HUES64 (cell line): Measurements from ENCODE around the gene RAB44.

Source experiments
- H3K27ac ChIP-seq: 2 replicates; pipeline ENCODE4 v1.7.0; 2013; ENCODE audit warnings: low read depth, low read length, inconsistent platforms
- H3K27me3 ChIP-seq: 2 replicates; pipeline ENCODE4 v1.6.1; 2013; ENCODE audit warnings: mild to moderate bottlenecking, low read length; ENCODE audit not compliant: insufficient read depth
- H3K36me3 ChIP-seq: 2 replicates; pipeline ENCODE4 v1.6.1; 2013; ENCODE audit warnings: mild to moderate bottlenecking, low read length; ENCODE audit not compliant: insufficient read depth
- H3K4me1 ChIP-seq: 2 replicates; pipeline ENCODE4 v1.6.1; 2013; ENCODE audit warnings: mild to moderate bottlenecking, low read length, moderate library complexity; ENCODE audit not compliant: insufficient read depth
- H3K4me3 ChIP-seq: 2 replicates; pipeline ENCODE4 v1.5.1; 2013; ENCODE audit warnings: mild to moderate bottlenecking, low read length, moderate library complexity
- H3K9ac ChIP-seq: 2 replicates; pipeline ENCODE4 v1.6.1; 2013; ENCODE audit warnings: mild to moderate bottlenecking, low read depth, low read length
- H3K9me3 ChIP-seq: 2 replicates; pipeline ENCODE4 v1.6.1; 2013; ENCODE audit warnings: low read depth, low read length; ENCODE audit not compliant: insufficient read depth
- WGBS: fragments of 150-250, 120-280 bp; methylation state at CpG from one replicate; pipeline ENCODE4 v1.1.7; 2013; ENCODE audit warnings: missing lambda C conversion rate; 5-methylcytosine and 5-hydroxymethylcytosine counted together

Gene RAB44

GRCh38 chr6:36679043-36679833 lies 18.4 kb upstream of the RAB44 start:
- no peak overlapping the region for H3K27ac ChIP-seq
- H3K36me3 ChIP-seq, result peaks cover 9% of the 10 kb centered on the region; the same call in 1 of the 2 replicates
- 1% methylated on average over 61 of the region's 61 CpGs for WGBS
- H3K9ac ChIP-seq, result peak overlapping the region; percentile 53
- H3K27me3 ChIP-seq, result peaks cover 37% of the 10 kb centered on the region
- H3K4me1 ChIP-seq, result peaks cover 37% of the 10 kb centered on the region
- peak overlapping the region; percentile 72 for H3K4me3 ChIP-seq
- H3K9me3 ChIP-seq, result no peaks in the 10 kb centered on the region

GRCh38 chr6:36682328-36683144 lies 15.1 kb upstream of the RAB44 start:
- Histone ChIP-seq H3K36me3 (peaks cover 38% of the 10 kb centered on the region), H3K27ac (no peak overlapping the region), H3K4me3 (no peak overlapping the region), H3K4me1 (peaks cover 20% of the 10 kb centered on the region), H3K9me3 (no peaks in the 10 kb centered on the region), H3K9ac (no peak overlapping the region; the same call in 1 of the 2 replicates), H3K27me3 (peaks cover 30% of the 10 kb centered on the region)
- WGBS, result 84% methylated on average over 11 of the region's 11 CpGs

- H3K4me3 ChIP-seq, result no peak overlapping the region
- 93% methylated on average over 6 of the region's 6 CpGs for WGBS
- H3K36me3 ChIP-seq, result peaks cover 38% of the 10 kb centered on the region
- H3K27me3 ChIP-seq, result peaks cover 25% of the 10 kb centered on the region
- no peak overlapping the region for H3K27ac ChIP-seq
- peaks cover 14% of the 10 kb centered on the region; the same call in 1 of the 2 replicates for H3K4me1 ChIP-seq
- no peak overlapping the region for H3K9ac ChIP-seq
- no peaks in the 10 kb centered on the region for H3K9me3 ChIP-seq
Observed at GRCh38 chr6:36683145-36683655, 14.4 kb upstream of the RAB44 start.

GRCh38 chr6:36683656-36684446 lies 13.8 kb upstream of the RAB44 start:
- 96% methylated on average over 29 of the region's 29 CpGs for WGBS
- Histone ChIP-seq H3K4me1 (peaks cover 12% of the 10 kb centered on the region; the same call in 1 of the 2 replicates), H3K9me3 (no peaks in the 10 kb centered on the region), H3K9ac (no peak overlapping the region), H3K36me3 (peaks cover 38% of the 10 kb centered on the region), H3K4me3 (no peak overlapping the region), H3K27ac (no peak overlapping the region), H3K27me3 (peaks cover 22% of the 10 kb centered on the region)

GRCh38 chr6:36684447-36684812 lies 13.2 kb upstream of the RAB44 start:
- Histone ChIP-seq H3K27ac (no peak overlapping the region), H3K9me3 (no peaks in the 10 kb centered on the region), H3K9ac (no peak overlapping the region), H3K4me3 (no peak overlapping the region), H3K27me3 (peaks cover 16% of the 10 kb centered on the region), H3K36me3 (peaks cover 38% of the 10 kb centered on the region), H3K4me1 (peaks cover 12% of the 10 kb centered on the region; the same call in 1 of the 2 replicates)
- 94% methylated on average over 6 of the region's 6 CpGs for WGBS

GRCh38 chr6:36685166-36685924 lies 12.3 kb upstream of the RAB44 start:
- Histone ChIP-seq H3K9ac (no peak overlapping the region), H3K4me3 (no peak overlapping the region), H3K9me3 (no peaks in the 10 kb centered on the region), H3K27ac (no peak overlapping the region), H3K36me3 (peaks cover 38% of the 10 kb centered on the region), H3K4me1 (peaks cover 12% of the 10 kb centered on the region; the same call in 1 of the 2 replicates), H3K27me3 (peaks cover 7% of the 10 kb centered on the region)
- WGBS, result 95% methylated on average over 20 of the region's 20 CpGs

- 94% methylated on average over 9 of the region's 11 CpGs for WGBS
- H3K4me3 ChIP-seq, result no peak overlapping the region
- H3K36me3 ChIP-seq, result peaks cover 38% of the 10 kb centered on the region
- H3K4me1 ChIP-seq, result peaks cover 8% of the 10 kb centered on the region; the same call in 1 of the 2 replicates
- no peak overlapping the region for H3K9ac ChIP-seq
- no peaks in the 10 kb centered on the region for H3K27me3 ChIP-seq
- no peaks in the 10 kb centered on the region for H3K9me3 ChIP-seq
- no peak overlapping the region for H3K27ac ChIP-seq
Observed at GRCh38 chr6:36685926-36686667, 11.5 kb upstream of the RAB44 start.

GRCh38 chr6:36686668-36687513 lies 10.7 kb upstream of the RAB44 start:
- Histone ChIP-seq H3K4me3 (no peak overlapping the region), H3K4me1 (peaks cover 8% of the 10 kb centered on the region; the same call in 1 of the 2 replicates), H3K27ac (no peak overlapping the region), H3K36me3 (peaks cover 38% of the 10 kb centered on the region), H3K9me3 (no peaks in the 10 kb centered on the region), H3K27me3 (no peaks in the 10 kb centered on the region), H3K9ac (no peak overlapping the region)
- WGBS, result 92% methylated on average over 8 of the region's 10 CpGs

GRCh38 chr6:36688063-36688738 lies 9.4 kb upstream of the RAB44 start:
- Histone ChIP-seq H3K9me3 (no peaks in the 10 kb centered on the region), H3K4me3 (no peak overlapping the region), H3K9ac (no peak overlapping the region), H3K27me3 (no peaks in the 10 kb centered on the region), H3K36me3 (peaks cover 38% of the 10 kb centered on the region), H3K27ac (no peak overlapping the region), H3K4me1 (no peaks in the 10 kb centered on the region)
- WGBS, result 93% methylated on average over 5 of the region's 6 CpGs
